NCI-H1048 (cell line): Measurements from ENCODE around the gene ITGB7.
"Not testable (repeated sequence)": the region's sequence is repeated elsewhere in the genome, so short reads cannot be mapped to it uniquely, and the experiment has no call there.

Experiments used
- DNase-seq: peaks from one replicate; lab custom pipeline; 2025; lab: John Stamatoyannopoulos, UW

The ITGB7 gene

DNA sequence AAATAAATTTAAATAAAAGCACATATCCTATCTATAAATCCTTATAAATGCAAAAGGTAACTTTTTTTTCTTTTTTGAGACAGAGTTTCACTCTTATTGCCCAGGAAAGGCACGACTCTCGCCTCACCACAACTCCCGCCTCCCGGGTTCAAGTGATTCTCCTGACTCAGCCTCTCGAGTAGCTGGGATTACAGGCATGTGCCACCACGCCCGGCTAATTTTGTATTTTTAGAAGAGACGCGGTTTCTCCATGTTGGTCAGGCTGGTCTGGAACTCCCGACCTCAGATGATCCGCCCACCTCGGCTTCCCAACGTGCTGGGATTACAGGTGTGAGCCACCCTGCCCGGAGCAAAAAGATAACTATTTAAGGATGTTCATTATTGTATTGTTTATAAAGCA lies 28.2 kb downstream of the ITGB7 start:
- DNase-seq = not testable (repeated sequence)

DNA sequence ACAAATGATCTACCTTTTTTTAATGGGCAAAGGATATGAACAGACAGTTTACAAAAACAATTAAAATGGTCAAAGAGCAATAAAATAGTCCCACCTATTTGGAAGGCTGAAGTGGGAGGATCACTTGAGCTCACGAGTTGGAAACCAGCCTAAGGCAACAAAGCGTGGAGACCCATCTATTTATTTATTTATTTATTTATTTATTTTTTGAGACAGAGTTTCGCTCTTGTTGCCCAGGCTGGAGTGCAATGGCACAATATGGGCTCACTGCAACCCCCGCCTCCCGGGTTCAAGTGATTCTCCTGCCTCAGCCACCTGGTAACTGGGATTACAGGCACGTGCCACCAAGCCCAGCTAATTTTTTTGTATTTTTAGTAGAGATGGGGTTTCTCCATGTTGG lies 29.6 kb downstream of the ITGB7 start:
- DNase-seq = not testable (repeated sequence)

GRCh38 chr12:53176750-53177149 lies 30.3 kb downstream of the ITGB7 start:
- DNase-seq = no peak

GRCh38 chr12:53174881-53175491 lies 32.1 kb downstream of the ITGB7 start:
- DNase-seq = no peak

DNA sequence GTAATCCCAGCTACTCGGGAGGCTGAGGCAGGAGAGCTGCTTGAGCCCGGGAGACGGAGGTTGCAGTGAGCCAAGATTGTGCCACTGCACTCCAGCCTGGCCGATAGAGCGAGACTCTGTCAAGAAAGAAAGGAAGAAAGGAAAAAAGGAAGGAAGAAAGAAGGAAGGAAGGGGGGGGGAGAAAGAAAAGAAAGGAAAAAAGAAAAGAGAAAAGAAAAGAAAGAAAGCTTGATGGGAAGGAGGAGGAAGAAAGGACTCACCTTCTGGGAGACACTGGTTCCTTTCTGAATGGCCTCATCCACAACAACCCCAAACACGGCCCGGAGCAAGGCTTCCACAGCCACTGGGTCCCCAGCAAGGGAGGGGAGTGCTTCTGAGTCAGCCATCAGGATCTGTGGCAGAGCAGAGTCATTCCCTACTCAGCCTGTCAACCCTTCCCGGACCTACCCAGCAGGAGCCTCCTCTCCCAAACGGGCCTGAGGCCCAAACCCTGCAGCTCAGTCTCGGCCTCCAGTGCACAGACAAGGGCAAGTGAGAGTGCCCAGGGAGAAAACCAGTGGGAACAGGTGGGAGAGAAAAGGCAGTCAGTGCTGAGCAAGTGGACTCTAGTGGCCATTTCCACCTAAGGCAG lies 33.9 kb downstream of the ITGB7 start:
- no peak for DNase-seq

GRCh38 chr12:53172352-53172751 lies 34.7 kb downstream of the ITGB7 start:
- no peak for DNase-seq

GRCh38 chr12:53171725-53172329 lies 35.2 kb downstream of the ITGB7 start:
- no peak for DNase-seq

GRCh38 chr12:53170876-53171724 lies 36.0 kb downstream of the ITGB7 start:
- no peak for DNase-seq

DNA sequence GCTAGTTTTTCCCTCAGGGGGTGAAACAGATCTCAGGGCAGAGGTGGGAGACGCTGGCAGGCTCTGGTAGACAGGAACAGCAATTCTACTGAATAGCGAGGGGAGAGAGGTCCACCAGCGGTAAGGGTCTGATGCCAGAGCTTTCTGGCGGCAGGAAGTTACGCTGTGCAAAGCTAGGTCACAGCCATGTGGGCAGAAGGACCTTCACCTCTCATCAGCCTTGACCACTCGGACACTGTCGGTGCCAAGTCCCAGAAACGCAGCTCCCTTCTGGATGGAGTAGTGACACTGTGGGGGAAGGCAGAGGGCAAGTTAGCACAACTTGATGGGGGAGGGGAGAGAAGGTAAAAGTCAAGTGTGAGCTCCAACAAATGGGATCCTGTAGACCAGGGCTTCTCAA lies 36.8 kb downstream of the ITGB7 start:
- DNase-seq = no peak

DNA sequence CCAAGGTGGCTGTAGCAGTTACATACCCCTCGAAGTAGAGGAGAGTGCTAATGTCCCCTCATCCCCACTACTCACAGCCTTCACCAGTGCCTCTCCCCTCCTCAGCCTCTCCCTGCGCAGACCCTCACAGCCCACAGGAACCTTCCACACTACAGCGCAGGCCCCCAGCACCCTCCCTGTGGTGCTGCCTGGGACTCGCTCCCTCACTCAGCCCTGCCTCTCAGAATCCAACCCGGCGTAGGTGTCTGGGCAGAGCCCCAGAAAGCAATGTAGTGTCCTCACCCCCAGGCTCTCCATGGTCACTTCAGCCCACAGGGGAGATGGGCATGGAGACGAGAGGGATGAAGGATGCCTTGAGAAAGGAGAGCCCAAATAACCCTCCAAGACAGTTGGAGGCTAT lies 37.4 kb downstream of the ITGB7 start:
- no peak for DNase-seq

DNA sequence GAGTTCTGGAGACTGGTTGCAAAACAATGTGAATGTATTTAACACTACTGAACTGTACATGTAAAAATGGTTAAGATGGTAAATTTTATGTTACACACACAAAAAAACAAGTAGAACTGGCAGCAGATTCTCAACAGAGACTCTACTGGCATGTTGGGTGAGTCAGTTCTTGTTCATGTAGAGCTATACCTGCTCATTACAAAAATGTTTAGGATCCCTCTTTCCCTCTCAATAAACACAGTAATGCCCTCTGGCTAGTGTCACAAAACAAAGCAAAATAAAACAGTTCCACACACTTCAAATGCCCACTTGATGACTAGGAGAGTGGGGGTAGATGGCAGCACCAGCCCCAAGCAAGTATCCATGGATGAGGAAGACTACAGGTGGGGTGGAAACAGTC lies 40.2 kb downstream of the ITGB7 start:
- no peak for DNase-seq

DNA sequence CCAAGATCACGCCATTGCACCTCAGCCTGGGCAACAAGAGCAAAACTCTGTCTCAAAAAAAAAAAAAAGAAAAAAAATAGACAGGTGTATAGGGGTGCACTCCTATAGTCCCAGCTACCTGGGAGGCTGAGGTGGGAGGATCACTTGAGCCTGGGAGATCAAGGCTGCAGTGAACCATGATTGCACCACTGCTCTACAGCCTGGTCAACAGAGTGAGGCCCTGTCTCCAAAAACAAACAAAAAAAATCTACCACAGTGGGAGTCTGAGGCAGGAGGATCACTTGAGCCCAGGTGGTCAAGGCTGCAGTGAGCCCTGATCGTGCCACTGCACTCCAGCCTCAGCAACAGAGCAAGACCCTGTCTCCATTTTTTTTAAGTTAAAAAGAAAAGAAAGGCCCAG lies 44.0 kb downstream of the ITGB7 start:
- not testable (repeated sequence) for DNase-seq

DNA sequence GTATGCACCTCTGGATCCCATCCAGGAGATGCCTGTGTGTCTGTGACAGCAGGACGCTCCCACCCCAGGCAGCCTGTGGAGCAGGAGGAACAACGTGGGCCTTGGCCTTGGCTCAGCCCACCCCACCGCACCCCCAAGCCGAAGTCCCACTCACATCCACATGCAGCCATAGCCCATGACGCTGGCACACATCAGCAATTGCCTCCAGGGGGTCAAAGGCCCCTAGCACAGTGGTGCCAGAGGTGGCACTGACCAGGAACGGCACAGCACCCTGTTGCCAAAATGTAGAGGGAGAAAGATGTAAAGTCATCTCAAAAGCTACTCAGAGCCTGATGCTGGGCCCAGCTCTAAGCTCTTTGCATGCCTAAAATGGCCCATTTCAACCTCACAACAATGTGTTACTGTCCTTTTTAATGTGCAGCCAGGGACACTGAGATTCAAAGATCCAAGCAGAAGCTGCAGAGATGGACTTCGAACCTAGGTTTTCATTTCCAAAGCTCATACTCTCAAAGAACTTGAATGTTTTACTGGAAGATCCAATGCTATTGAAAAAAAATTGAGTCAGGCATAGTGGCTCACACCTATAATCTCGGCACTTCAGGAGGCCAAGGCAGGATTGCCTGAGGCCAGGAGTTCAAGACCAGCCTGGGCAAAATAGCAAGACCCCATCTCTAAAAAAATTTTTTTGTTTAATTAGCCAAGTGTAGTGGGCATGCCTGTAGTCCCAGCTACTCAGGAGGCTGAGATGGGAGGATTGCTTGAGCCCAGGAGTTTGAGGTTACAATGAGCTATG lies 45.7 kb downstream of the ITGB7 start:
- no peak for DNase-seq

DNA sequence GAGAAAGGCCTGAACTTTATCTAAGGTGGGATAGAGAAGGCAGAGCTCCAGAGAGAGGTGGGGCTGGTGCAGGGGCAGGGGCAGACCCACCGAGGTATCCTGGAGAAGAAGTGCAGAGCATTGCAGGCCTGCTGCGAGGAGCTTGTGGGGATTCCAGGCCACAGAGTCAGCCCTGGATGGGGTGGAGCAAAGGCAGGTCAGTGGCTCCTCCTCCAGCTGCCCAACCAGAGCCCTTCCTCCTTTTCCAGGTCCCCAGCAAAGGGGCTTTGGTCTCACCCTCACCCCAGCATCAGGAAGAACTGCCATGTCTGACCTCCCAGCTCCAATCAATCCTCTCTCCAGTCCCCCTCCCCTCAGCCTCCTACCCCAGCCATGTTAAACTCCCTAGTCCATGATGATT lies 46.4 kb downstream of the ITGB7 start:
- DNase-seq = no peak

DNA sequence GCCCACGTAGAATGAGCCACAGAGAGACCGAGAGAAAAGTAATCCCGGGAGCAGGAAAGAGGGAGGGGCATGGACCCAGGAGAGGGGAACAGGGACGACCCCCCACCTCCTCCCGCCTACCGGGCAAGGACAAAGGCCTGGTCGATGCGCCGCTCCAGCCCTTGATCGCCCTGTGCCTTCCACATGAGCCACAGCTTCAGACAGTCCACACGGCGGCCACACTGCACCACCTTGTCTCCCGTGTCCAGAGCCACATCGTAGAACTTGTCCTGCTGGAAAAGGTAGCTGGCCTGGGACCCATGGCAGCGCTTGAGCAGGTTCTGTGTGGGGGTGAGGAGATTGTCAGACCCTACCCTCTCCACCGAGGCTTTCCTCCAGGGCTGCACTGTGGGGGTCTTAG lies 47.1 kb downstream of the ITGB7 start:
- DNase-seq = no peak

DNA sequence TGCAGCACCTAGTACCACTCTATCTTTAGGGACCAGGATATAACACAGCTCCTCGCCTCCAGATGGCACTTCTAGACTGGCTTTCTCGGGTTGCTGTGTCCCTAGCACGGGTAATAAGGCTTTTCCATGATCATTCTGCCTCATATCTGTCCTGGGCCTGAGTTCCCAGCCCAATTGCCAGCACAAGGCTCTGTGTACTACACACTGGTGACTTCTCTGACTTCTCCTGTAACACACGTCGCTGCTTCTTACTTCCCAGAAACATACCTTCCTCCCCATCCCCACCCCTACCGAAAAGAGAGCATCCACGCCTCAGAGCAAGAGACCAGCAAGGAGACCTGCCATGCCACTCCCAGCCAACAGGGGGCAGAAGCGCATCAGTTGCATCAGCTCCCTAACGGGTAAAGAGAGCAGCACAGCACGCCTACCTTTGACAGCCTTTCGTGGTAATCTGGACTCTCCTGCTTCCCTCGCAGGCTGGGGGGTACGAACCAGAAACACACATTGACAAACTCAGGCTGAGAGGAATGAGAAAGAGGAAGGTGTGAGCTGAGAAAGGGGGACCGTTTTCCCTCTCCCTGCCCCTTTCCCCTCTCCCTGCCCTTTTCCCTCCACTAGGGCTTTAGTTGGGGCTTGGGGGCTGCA lies 47.7 kb downstream of the ITGB7 start:
- peak; percentile 42 for DNase-seq

DNA sequence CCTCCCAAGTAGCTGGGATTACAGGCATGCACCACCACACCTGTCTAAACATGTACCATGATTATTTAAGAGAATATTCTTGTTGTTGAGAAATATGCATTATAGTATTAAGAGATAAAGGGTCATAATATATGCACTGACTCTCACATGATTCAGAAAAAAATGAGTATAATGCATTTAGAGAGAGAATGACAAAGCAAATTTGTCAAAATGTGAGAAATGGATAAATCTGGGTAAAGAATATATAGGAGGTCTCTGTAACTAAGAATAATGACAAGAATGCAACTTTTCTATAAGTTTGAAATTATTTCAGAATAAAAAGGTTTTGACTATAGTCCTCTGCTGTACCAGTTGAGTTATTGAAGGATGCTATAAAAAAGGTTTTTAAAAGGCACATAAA lies 54.7 kb downstream of the ITGB7 start:
- no peak for DNase-seq

- no peak for DNase-seq
Observed at GRCh38 chr12:53151039-53151438, 56.0 kb downstream of the ITGB7 start.

GRCh38 chr12:53147653-53148052 lies 59.4 kb downstream of the ITGB7 start:
- no peak for DNase-seq

- no peak for DNase-seq
Observed at GRCh38 chr12:53147181-53147580, 59.9 kb downstream of the ITGB7 start.
